DOHH2 (cell line): ENCODE data around the gene BCL2A1.

ENCODE experiments used
- CTCF ChIP-seq: fragments of 200-600 bp; sonication (generic); IDR thresholded peaks from one replicate; pipeline ENCODE4 v1.5.1; 2014; ENCODE audit warnings: antibody characterized with exemption, mild to moderate bottlenecking, low read depth, low read length; ENCODE audit not compliant: poor library complexity, severe bottlenecking
- EZH2phosphoT487 ChIP-seq: fragments of 200-600 bp; sonication (generic); IDR thresholded peaks from 2 replicates; pipeline ENCODE4 v1.6.1; 2017; ENCODE audit warnings: borderline replicate concordance, mild to moderate bottlenecking, antibody characterized with exemption, low read length, moderate library complexity, mixed read lengths

GRCh38 chr15:79956354-79956939, 14.5 kb downstream of the BCL2A1 start:
- no peak for TF ChIP-seq CTCF
- no peak for TF ChIP-seq EZH2phosphoT487
